ENCODE data around the gene CAMK1D. TPM values are rescaled to one million over a fixed set of nuclear protein-coding genes. Genes with fewer than 3 reads are reported as not detected.

CAMK1D gene
- polyA plus RNA-seq, 1 of the 3 experiments (the other 2 are of a cell fraction) = 4.1 TPM

DNA sequence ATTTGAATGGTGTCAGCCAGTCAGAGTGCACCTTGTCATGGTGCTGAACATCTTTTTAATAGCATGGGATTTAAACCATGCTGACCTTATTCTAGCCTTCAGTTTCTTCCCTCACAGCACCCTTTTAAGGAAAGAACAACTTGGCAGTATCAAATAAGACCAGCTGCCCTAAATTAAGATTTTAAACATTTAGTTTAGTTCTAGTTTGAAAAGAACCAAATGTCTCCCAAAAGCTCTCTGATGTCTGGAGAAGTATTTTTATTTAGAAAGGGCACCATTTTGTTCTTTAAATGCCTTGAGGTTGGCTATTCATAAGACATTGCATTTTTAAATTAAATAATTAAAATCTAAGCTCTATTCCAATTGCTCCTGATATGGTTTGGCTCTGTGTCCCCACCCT lies 531.1 kb downstream of the CAMK1D start:
- H3K27me3 ChIP-seq (ENCODE audit: insufficient read depth) = no peaks in the 10 kb centered on the region
- H3F3A ChIP-seq (replicated peaks; ENCODE audit: insufficient read depth) = no peaks in the 10 kb centered on the region
- no peak overlapping the region for H3K9ac ChIP-seq
- no peaks in the 10 kb centered on the region for H3K9me2 ChIP-seq
- no peaks in the 10 kb centered on the region for H3K36me3 ChIP-seq (replicated peaks in 1 of 2; ENCODE audit: control insufficient read depth in 1 of 2, insufficient read depth in 2 of 2, low read length in 1 of 2)
- TF ChIP-seq, protein P1, sequence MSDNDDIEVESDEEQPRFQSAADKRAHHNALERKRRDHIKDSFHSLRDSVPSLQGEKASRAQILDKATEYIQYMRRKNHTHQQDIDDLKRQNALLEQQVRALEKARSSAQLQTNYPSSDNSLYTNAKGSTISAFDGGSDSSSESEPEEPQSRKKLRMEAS (IDR thresholded peaks at IDR 0.05; ENCODE audit: low read depth) = no peak
- TF ChIP-seq FOSL2 (IDR thresholded peaks at IDR 0.05; ENCODE audit: borderline replicate concordance, low read depth) = no peak
- TF ChIP-seq MEF2A (IDR thresholded peaks at IDR 0.05; ENCODE audit: borderline replicate concordance, low read depth) = no peak
- TF ChIP-seq FOXJ3 (CRISPR knock-in tag; IDR thresholded peaks at IDR 0.05) = no peak
- TF ChIP-seq RFX5 (IDR thresholded peaks at IDR 0.05; ENCODE audit: low read length) = no peak
- no peak for TF ChIP-seq JUND (IDR thresholded peaks at IDR 0.05)
- no peak for TF ChIP-seq CHD2 (IDR thresholded peaks at IDR 0.05; ENCODE audit: low read length, partially characterized antibody)
- TF ChIP-seq, protein P2, sequence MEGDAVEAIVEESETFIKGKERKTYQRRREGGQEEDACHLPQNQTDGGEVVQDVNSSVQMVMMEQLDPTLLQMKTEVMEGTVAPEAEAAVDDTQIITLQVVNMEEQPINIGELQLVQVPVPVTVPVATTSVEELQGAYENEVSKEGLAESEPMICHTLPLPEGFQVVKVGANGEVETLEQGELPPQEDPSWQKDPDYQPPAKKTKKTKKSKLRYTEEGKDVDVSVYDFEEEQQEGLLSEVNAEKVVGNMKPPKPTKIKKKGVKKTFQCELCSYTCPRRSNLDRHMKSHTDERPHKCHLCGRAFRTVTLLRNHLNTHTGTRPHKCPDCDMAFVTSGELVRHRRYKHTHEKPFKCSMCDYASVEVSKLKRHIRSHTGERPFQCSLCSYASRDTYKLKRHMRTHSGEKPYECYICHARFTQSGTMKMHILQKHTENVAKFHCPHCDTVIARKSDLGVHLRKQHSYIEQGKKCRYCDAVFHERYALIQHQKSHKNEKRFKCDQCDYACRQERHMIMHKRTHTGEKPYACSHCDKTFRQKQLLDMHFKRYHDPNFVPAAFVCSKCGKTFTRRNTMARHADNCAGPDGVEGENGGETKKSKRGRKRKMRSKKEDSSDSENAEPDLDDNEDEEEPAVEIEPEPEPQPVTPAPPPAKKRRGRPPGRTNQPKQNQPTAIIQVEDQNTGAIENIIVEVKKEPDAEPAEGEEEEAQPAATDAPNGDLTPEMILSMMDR (IDR thresholded peaks at IDR 0.05) = no peak
- TF ChIP-seq, protein P3, sequence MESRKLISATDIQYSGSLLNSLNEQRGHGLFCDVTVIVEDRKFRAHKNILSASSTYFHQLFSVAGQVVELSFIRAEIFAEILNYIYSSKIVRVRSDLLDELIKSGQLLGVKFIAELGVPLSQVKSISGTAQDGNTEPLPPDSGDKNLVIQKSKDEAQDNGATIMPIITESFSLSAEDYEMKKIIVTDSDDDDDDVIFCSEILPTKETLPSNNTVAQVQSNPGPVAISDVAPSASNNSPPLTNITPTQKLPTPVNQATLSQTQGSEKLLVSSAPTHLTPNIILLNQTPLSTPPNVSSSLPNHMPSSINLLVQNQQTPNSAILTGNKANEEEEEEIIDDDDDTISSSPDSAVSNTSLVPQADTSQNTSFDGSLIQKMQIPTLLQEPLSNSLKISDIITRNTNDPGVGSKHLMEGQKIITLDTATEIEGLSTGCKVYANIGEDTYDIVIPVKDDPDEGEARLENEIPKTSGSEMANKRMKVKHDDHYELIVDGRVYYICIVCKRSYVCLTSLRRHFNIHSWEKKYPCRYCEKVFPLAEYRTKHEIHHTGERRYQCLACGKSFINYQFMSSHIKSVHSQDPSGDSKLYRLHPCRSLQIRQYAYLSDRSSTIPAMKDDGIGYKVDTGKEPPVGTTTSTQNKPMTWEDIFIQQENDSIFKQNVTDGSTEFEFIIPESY (IDR thresholded peaks at IDR 0.05; ENCODE audit: borderline replicate concordance, low read depth) = no peak
- no peak for TF ChIP-seq REST (IDR thresholded peaks at IDR 0.05; ENCODE audit: low read depth, low read length)
- no peak for TF ChIP-seq MXI1 (IDR thresholded peaks at IDR 0.05; ENCODE audit: low read depth, low read length)
- no peak for DNase-seq
- ChIA-PET POLR2A (no interaction called here), CTCF (no interaction called here)
- H3K27ac ChIP-seq (ENCODE audit: low read depth in 2 of 2, low read length in 1 of 2) = no peak overlapping the region
- H2AFZ ChIP-seq (ENCODE audit: low read depth) = no peak overlapping the region
- H3K9me3 ChIP-seq = no peaks in the 10 kb centered on the region
- H4K20me1 ChIP-seq (ENCODE audit: insufficient read depth) = no peaks in the 10 kb centered on the region
- H3K79me2 ChIP-seq (ENCODE audit: insufficient read depth) = no peaks in the 10 kb centered on the region
- H3K4me3 ChIP-seq (ENCODE audit: low read depth in 2 of 2, low read length in 1 of 2) = no peak overlapping the region
- H3K4me1 ChIP-seq (ENCODE audit: control insufficient read depth in 1 of 2, insufficient read depth in 2 of 2, low read depth in 1 of 2, low read length in 1 of 2) = no peaks in the 10 kb centered on the region
- H3K4me2 ChIP-seq = no peak overlapping the region

All from SK-N-SH (cell line).